ENCODE measurements around the gene PROC. TPM values are rescaled to one million over a fixed set of nuclear protein-coding genes. Genes with fewer than 3 reads are reported as not detected.

The PROC gene
- total and polyA plus RNA-seq, 2 donors (not counting 1 experiment from before 2014, with no cell fraction given) = not detected

GRCh38 chr2:127410871-127411652, 7.2 kb upstream of the PROC start:
- H3K4me1 ChIP-seq (ENCODE audit: control insufficient read depth, extremely low read depth, insufficient read depth, low read length) = peaks cover 12% of the 10 kb centered on the region

GRCh38 chr2:127411653-127412369, 6.4 kb upstream of the PROC start:
- peaks cover 12% of the 10 kb centered on the region for H3K4me1 ChIP-seq (ENCODE audit: control insufficient read depth, extremely low read depth, insufficient read depth, low read length)
- TF ChIP-seq EZH2 (IDR thresholded peaks at IDR 0.05; ENCODE audit: low read length, missing control alignments) = no peak
- TF ChIP-seq CTCF (conservative IDR thresholded peaks at IDR 0.05 in 1 of 2, IDR thresholded peaks at IDR 0.05 in 1 of 2; ENCODE audit: low read depth in 1 of 2, low read length in 2 of 2) = no peak
- H3K27me3 ChIP-seq (ENCODE audit: control insufficient read depth, insufficient read depth, low read length) = peaks cover 1% of the 10 kb centered on the region
- no peaks in the 10 kb centered on the region for H4K20me1 ChIP-seq (ENCODE audit: control insufficient read depth, extremely low read depth, insufficient read depth, low read length)
- H3K9ac ChIP-seq (ENCODE audit: insufficient read depth, low read length) = no peak overlapping the region
- no peaks in the 10 kb centered on the region for H3K79me2 ChIP-seq (ENCODE audit: control insufficient read depth, insufficient read depth, low read length)
- H3K36me3 ChIP-seq (ENCODE audit: control insufficient read depth, insufficient read depth, low read length) = no peaks in the 10 kb centered on the region
- no peak overlapping the region for H3K27ac ChIP-seq (ENCODE audit: insufficient read depth, low read length)
- no peak for DNase-seq (ENCODE audit: low read depth in 2 of 2)
- no peak overlapping the region for H2AFZ ChIP-seq (ENCODE audit: low read length)
- no peak overlapping the region for H3K4me2 ChIP-seq (ENCODE audit: extremely low read depth, insufficient read depth, low read length)
- no peak overlapping the region for H3K4me3 ChIP-seq (replicated peaks in 1 of 4; ENCODE audit: control extremely low read depth in 1 of 4, insufficient read depth in 1 of 4, low read depth in 3 of 4, low read length in 4 of 4)
- no peaks in the 10 kb centered on the region for H3K9me3 ChIP-seq (ENCODE audit: control insufficient read depth, insufficient read depth, low read depth, low read length)

More at GRCh38 chr2:127410871-127411652, 7.2 kb upstream of the PROC start:
- no peaks in the 10 kb centered on the region for H3K36me3 ChIP-seq (ENCODE audit: control insufficient read depth, insufficient read depth, low read length)
- peak overlapping the region; percentile 22 for H3K27ac ChIP-seq (ENCODE audit: insufficient read depth, low read length)
- no peaks in the 10 kb centered on the region for H4K20me1 ChIP-seq (ENCODE audit: control insufficient read depth, extremely low read depth, insufficient read depth, low read length)
- no peaks in the 10 kb centered on the region for H3K9me3 ChIP-seq (ENCODE audit: control insufficient read depth, insufficient read depth, low read depth, low read length)
- peak overlapping the region; percentile 4 for H2AFZ ChIP-seq (ENCODE audit: low read length)
- no peak overlapping the region for H3K9ac ChIP-seq (ENCODE audit: insufficient read depth, low read length)
- no peaks in the 10 kb centered on the region for H3K27me3 ChIP-seq (ENCODE audit: control insufficient read depth, insufficient read depth, low read length)
- DNase-seq (ENCODE audit: low read depth in 2 of 2) = peak; percentile 37 to 64
- H3K4me2 ChIP-seq (ENCODE audit: extremely low read depth, insufficient read depth, low read length) = peak overlapping the region; percentile 39
- no peak overlapping the region for H3K4me3 ChIP-seq (replicated peaks in 1 of 4; ENCODE audit: control extremely low read depth in 1 of 4, insufficient read depth in 1 of 4, low read depth in 3 of 4, low read length in 4 of 4)
- TF ChIP-seq CTCF (conservative IDR thresholded peaks at IDR 0.05 in 1 of 2, IDR thresholded peaks at IDR 0.05 in 1 of 2; ENCODE audit: low read depth in 1 of 2, low read length in 2 of 2) (no peak), EZH2 (IDR thresholded peaks at IDR 0.05; ENCODE audit: low read length, missing control alignments) (no peak)
- no peaks in the 10 kb centered on the region for H3K79me2 ChIP-seq (ENCODE audit: control insufficient read depth, insufficient read depth, low read length)

GRCh38 chr2:127413200-127413599, 5.0 kb upstream of the PROC start:
- H3K4me2 ChIP-seq (ENCODE audit: extremely low read depth, insufficient read depth, low read length) = no peak overlapping the region
- no peaks in the 10 kb centered on the region for H3K79me2 ChIP-seq (ENCODE audit: control insufficient read depth, insufficient read depth, low read length)

More at GRCh38 chr2:127413200-127413599, 5.0 kb upstream of the PROC start:
- Histone ChIP-seq H2AFZ (ENCODE audit: low read length) (no peak overlapping the region), H3K4me1 (ENCODE audit: control insufficient read depth, extremely low read depth, insufficient read depth, low read length) (peaks cover 10% of the 10 kb centered on the region), H3K27ac (ENCODE audit: insufficient read depth, low read length) (no peak overlapping the region), H3K36me3 (ENCODE audit: control insufficient read depth, insufficient read depth, low read length) (no peaks in the 10 kb centered on the region), H3K27me3 (ENCODE audit: control insufficient read depth, insufficient read depth, low read length) (peaks cover 3% of the 10 kb centered on the region), H3K9me3 (ENCODE audit: control insufficient read depth, insufficient read depth, low read depth, low read length) (no peaks in the 10 kb centered on the region), H4K20me1 (ENCODE audit: control insufficient read depth, extremely low read depth, insufficient read depth, low read length) (no peaks in the 10 kb centered on the region), H3K4me3 (replicated peaks in 1 of 4; ENCODE audit: control extremely low read depth in 1 of 4, insufficient read depth in 1 of 4, low read depth in 3 of 4, low read length in 4 of 4) (no peak overlapping the region), H3K9ac (ENCODE audit: insufficient read depth, low read length) (no peak overlapping the region)
- no peak for TF ChIP-seq CTCF (conservative IDR thresholded peaks at IDR 0.05 in 1 of 2, IDR thresholded peaks at IDR 0.05 in 1 of 2; ENCODE audit: low read depth in 1 of 2, low read length in 2 of 2)
- no peak for DNase-seq (ENCODE audit: low read depth in 2 of 2)
